Measurements from ENCODE around the gene PAM.

GRCh38 chr5:102818934-102819333 is 63.8 kb downstream of the PAM start:
- no peak for TF ChIP-seq CTCF (conservative IDR thresholded peaks at IDR 0.05; ENCODE audit: low read length)
- TF ChIP-seq EZH2phosphoT487 (IDR thresholded peaks at IDR 0.05; ENCODE audit: borderline replicate concordance, low read depth, low read length): no peak

All from OCI-LY7 (cell line).